GM23338 (cell line): ENCODE measurements around the gene DOCK3. TPM values are rescaled to one million over a fixed set of nuclear protein-coding genes. Genes with fewer than 3 reads are reported as not detected.

Source experiments
- ATAC-seq: fragments of 200-7000 bp; cut with Tn5 transposase; 3 replicates; pipeline ENCODE4 v1.9.1; 2020
- DNase-seq: peaks from one replicate; pipeline ENCODE4 v3.0.0-alpha.2; 2015; ENCODE audit warnings: low spot score
- H2AFZ ChIP-seq: fragments of 200-600 bp; sonication (generic); 2 replicates; pipeline ENCODE4 v1.8.0; 2016; ENCODE audit warnings: antibody characterized with exemption, mild to moderate bottlenecking, moderate library complexity
- H3F3A ChIP-seq: fragments of 200-600 bp; sonication (generic); replicated peaks from 2 replicates; pipeline ENCODE4 v1.8.0; 2017; ENCODE audit warnings: antibody characterized with exemption, mixed run types, low read depth
- H3K27ac ChIP-seq: fragments of 200-600 bp; sonication (generic); 2 replicates; pipeline ENCODE4 v1.6.1; 2016; ENCODE audit warnings: low read depth
- H3K27me3 ChIP-seq: fragments of 200-600 bp; sonication (generic); 2 replicates; pipeline ENCODE4 v1.8.0; 2016; ENCODE audit warnings: mild to moderate bottlenecking, mixed run types, moderate library complexity; ENCODE audit not compliant: insufficient read depth
- H3K36me3 ChIP-seq: fragments of 200-600 bp; sonication (generic); 2 replicates; pipeline ENCODE4 v1.8.0; 2016; ENCODE audit warnings: mild to moderate bottlenecking; ENCODE audit not compliant: insufficient read depth
- H3K4me1 ChIP-seq: fragments of 200-600 bp; sonication (generic); 2 replicates; pipeline ENCODE4 v1.8.0; 2016; ENCODE audit warnings: mild to moderate bottlenecking, moderate library complexity; ENCODE audit not compliant: insufficient read depth
- H3K4me2 ChIP-seq: fragments of 200-600 bp; sonication (generic); 2 replicates; pipeline ENCODE4 v1.7.1; 2017; ENCODE audit warnings: mixed run types
- H3K4me3 ChIP-seq: fragments of 200-600 bp; sonication (generic); 2 replicates; pipeline ENCODE4 v1.6.1; 2016; ENCODE audit warnings: mixed run types
- H3K79me2 ChIP-seq: fragments of 200-600 bp; sonication (generic); replicated peaks from 2 replicates; pipeline ENCODE4 v1.8.0; 2017; ENCODE audit warnings: mild to moderate bottlenecking; ENCODE audit not compliant: insufficient read depth
- H3K9me2 ChIP-seq: fragments of 200-600 bp; sonication (generic); 2 replicates; pipeline ENCODE4 v1.8.0; 2017; ENCODE audit not compliant: insufficient read depth
- H4K20me1 ChIP-seq: fragments of 200-600 bp; sonication (generic); replicated peaks from 2 replicates; pipeline ENCODE4 v1.8.0; 2017; ENCODE audit warnings: mild to moderate bottlenecking; ENCODE audit not compliant: insufficient read depth
- H3K27ac Mint-ChIP-seq: 2 replicates; pipeline ENCODE4 v1.8.0; 2020; ENCODE audit warnings: inconsistent platforms, mild to moderate bottlenecking, moderate library complexity, mixed read lengths
- H3K27me3 Mint-ChIP-seq: 3 replicates; pipeline ENCODE4 v1.8.0; 2022; ENCODE audit warnings: low read depth, mild to moderate bottlenecking, moderate library complexity, mixed read lengths, inconsistent platforms; ENCODE audit not compliant: insufficient read depth, poor library complexity
- H3K36me3 Mint-ChIP-seq: 3 replicates; pipeline ENCODE4 v1.8.0; 2021; ENCODE audit warnings: low read depth, mild to moderate bottlenecking, inconsistent platforms, moderate library complexity, mixed read lengths
- H3K4me1 Mint-ChIP-seq: 3 replicates; pipeline ENCODE4 v1.8.0; 2020; ENCODE audit warnings: mild to moderate bottlenecking, inconsistent platforms, mixed read lengths
- H3K4me3 Mint-ChIP-seq: 3 replicates; pipeline ENCODE4 v1.8.0; 2021; ENCODE audit warnings: moderate library complexity, mild to moderate bottlenecking, inconsistent platforms, mixed read lengths
- H3K9me3 Mint-ChIP-seq: 3 replicates; pipeline ENCODE4 v1.8.0; 2020; ENCODE audit warnings: moderate library complexity, mild to moderate bottlenecking, inconsistent platforms, mixed read lengths
- CTCF ChIP-seq, 2 experiments: fragments of 200-600 bp in 1 of 2; sonication (generic) in 1 of 2; conservative IDR thresholded peaks; 2 replicates each; pipeline versions ENCODE4 v1.5.1 to v1.6.1; 2016 to 2017; ENCODE audit warnings: antibody characterized with exemption in 2 of 2, low read depth in 2 of 2, mild to moderate bottlenecking in 2 of 2, moderate library complexity in 1 of 2
- ETS1 ChIP-seq: IDR thresholded peaks from 2 replicates; pipeline ENCODE4 v1.6.1; 2016; ENCODE audit warnings: antibody characterized with exemption
- EZH2 ChIP-seq: fragments of 200-600 bp; sonication (generic); IDR thresholded peaks from one replicate; pipeline ENCODE4 v1.8.0; 2017; ENCODE audit warnings: antibody characterized with exemption, mild to moderate bottlenecking, low read depth; ENCODE audit not compliant: unreplicated experiment
- EZH2phosphoT487 ChIP-seq: fragments of 200-600 bp; sonication (generic); IDR thresholded peaks from one replicate; pipeline ENCODE4 v1.8.1; 2018; ENCODE audit warnings: antibody characterized with exemption; ENCODE audit not compliant: unreplicated experiment
- JUNB ChIP-seq: IDR thresholded peaks from one replicate; pipeline ENCODE4 v1.6.1; 2016; ENCODE audit warnings: antibody characterized with exemption; ENCODE audit not compliant: unreplicated experiment
- NANOG ChIP-seq: IDR thresholded peaks from 2 replicates; pipeline ENCODE4 v1.6.1; 2016; ENCODE audit warnings: antibody characterized with exemption, borderline replicate concordance
- POLR2AphosphoS5 ChIP-seq: IDR thresholded peaks from 2 replicates; pipeline ENCODE4 v1.6.1; 2016; ENCODE audit warnings: antibody characterized with exemption, low read depth
- REST ChIP-seq: IDR thresholded peaks from one replicate; pipeline ENCODE4 v1.6.1; 2018; ENCODE audit warnings: antibody characterized with exemption; ENCODE audit not compliant: unreplicated experiment
- ZNF114 ChIP-seq: fragments of 250-450 bp; sonication (Bioruptor Pico); IDR thresholded peaks from 2 replicates; pipeline ENCODE4 v1.5.0; 2020; ENCODE audit warnings: mild to moderate bottlenecking, moderate library complexity
- ZNF331 ChIP-seq: fragments of 250-450 bp; sonication (Bioruptor Pico); IDR thresholded peaks from 2 replicates; pipeline ENCODE4 v1.5.0; 2020; ENCODE audit warnings: low read depth, mild to moderate bottlenecking, moderate library complexity
- ZNF462 ChIP-seq: fragments of 250-450 bp; sonication (Bioruptor Pico); IDR thresholded peaks from 2 replicates; pipeline ENCODE4 v1.5.0; 2020; ENCODE audit warnings: mild to moderate bottlenecking, moderate library complexity
- polyA plus RNA-seq: library from polyadenylated mRNA; unstranded; fragments of >200 nt; fragmentation: Nextera tagmentation; extraction: Ambion mirVana; gene quantifications from 2 replicates; pipeline ENCODE4 v1.2.1, GENCODE V29; 2016
- total RNA-seq: library from RNA; depleted of rRNA; stranded (reverse); fragments of >200 nt; shearing (Covaris generic); gene quantifications from 2 replicates; pipeline ENCODE4 v1.2.3, GENCODE V29; 2014

The DOCK3 gene
- total and polyA plus RNA-seq, 2 experiments from 2014 or later: 2.4 to 5.6 TPM

- TF ChIP-seq ETS1: no peak
- no peak for TF ChIP-seq JUNB
- TF ChIP-seq REST: no peak
- TF ChIP-seq POLR2AphosphoS5: no peak
- TF ChIP-seq EZH2phosphoT487: no peak
Measured at GRCh38 chr3:51221959-51222358, 547.2 kb downstream of the DOCK3 start (continued).

GRCh38 chr3:51224283-51224682 is 549.6 kb downstream of the DOCK3 start:
- Mint-ChIP-seq H3K27ac (no peak overlapping the region), H3K9me3 (no peaks in the 10 kb centered on the region), H3K4me3 (no peak overlapping the region), H3K36me3 (0 out of 3 replicates have a peak, but pooled peaks cover 2% of the 10 kb centered on the region), H3K27me3 (no peaks in the 10 kb centered on the region), H3K4me1 (peaks cover 10% of the 10 kb centered on the region; the same call in 2 of the 3 replicates)
- Histone ChIP-seq H3F3A (no peaks in the 10 kb centered on the region), H3K4me1 (no peaks in the 10 kb centered on the region), H3K36me3 (no peaks in the 10 kb centered on the region), H3K4me2 (no peak overlapping the region), H2AFZ (no peak overlapping the region), H3K27me3 (no peaks in the 10 kb centered on the region), H3K4me3 (no peak overlapping the region), H3K9me2 (no peaks in the 10 kb centered on the region), H3K79me2 (no peaks in the 10 kb centered on the region), H4K20me1 (no peaks in the 10 kb centered on the region), H3K27ac (no peak overlapping the region)
- DNase-seq: no peak
- ATAC-seq: no peak
- TF ChIP-seq CTCF (conservative IDR thresholded peaks at IDR 0.05; ENCODE audit: low read depth in 2 of 2) (no peak), JUNB (no peak), ZNF331 (no peak), NANOG (no peak), ZNF462 (CRISPR knock-in tag) (no peak), EZH2phosphoT487 (no peak), ZNF114 (CRISPR knock-in tag) (no peak), POLR2AphosphoS5 (no peak), EZH2 (no peak), ETS1 (no peak)
